Naive B cell (primary cell): ENCODE data around the gene DYDC1. TPM values are rescaled to one million over a fixed set of nuclear protein-coding genes. Genes with fewer than 3 reads are reported as not detected.
"Not testable (repeated sequence)": the region's sequence is repeated elsewhere in the genome, so short reads cannot be mapped to it uniquely, and the experiment has no call there.

Source experiments
- ATAC-seq, 2 donors: fragments of 150-1000 bp; cut with Tn5 transposase; 2 replicates each; pipeline ENCODE4 v1.10.0; 2021; ENCODE audit warnings: low read depth in 2 of 2, mild to moderate bottlenecking in 2 of 2, moderate library complexity in 2 of 2
- DNase-seq: peaks from one replicate; pipeline ENCODE4 v3.0.0; 2022
- H3K27ac Mint-ChIP-seq, 6 donors: one replicate each; pipeline ENCODE4 v1.8.0; 2020 to 2022; ENCODE audit warnings: mild to moderate bottlenecking in 6 of 6, mixed read lengths in 6 of 6, moderate library complexity in 5 of 6, inconsistent platforms in 2 of 6
- H3K27me3 Mint-ChIP-seq, 3 donors: one replicate each; pipeline ENCODE4 v1.8.0; 2021 to 2022; ENCODE audit warnings: mixed read lengths in 3 of 3, mild to moderate bottlenecking in 1 of 3
- H3K36me3 Mint-ChIP-seq, 2 donors: one replicate each; pipeline ENCODE4 v1.8.0; 2020 to 2022; ENCODE audit warnings: mixed read lengths in 2 of 2, inconsistent platforms in 1 of 2, mild to moderate bottlenecking in 1 of 2
- H3K4me1 Mint-ChIP-seq, 3 donors: one replicate each; pipeline ENCODE4 v1.8.0; 2020 to 2022; ENCODE audit warnings: mixed read lengths in 3 of 3, inconsistent platforms in 1 of 3, mild to moderate bottlenecking in 1 of 3, moderate library complexity in 1 of 3
- H3K4me3 Mint-ChIP-seq, 8 donors: one replicate each; pipeline ENCODE4 v1.8.0; 2020 to 2022; ENCODE audit warnings: mild to moderate bottlenecking in 8 of 8, mixed read lengths in 8 of 8, moderate library complexity in 8 of 8, inconsistent platforms in 2 of 8
- H3K9me3 Mint-ChIP-seq, 7 donors: one replicate each; pipeline ENCODE4 v1.8.0; 2020 to 2022; ENCODE audit warnings: mixed read lengths in 7 of 7, mild to moderate bottlenecking in 5 of 7, inconsistent platforms in 2 of 7, moderate library complexity in 1 of 7
- polyA plus RNA-seq, 6 donors: library from polyadenylated mRNA; unstranded; fragments of 300-500 nt; fragmentation: Illumina TruSeq; gene quantifications; one replicate each; pipeline ENCODE4 v1.2.3, GENCODE V29; 2021; ENCODE audit warnings: low read depth in 6 of 6

The DYDC1 gene
- polyA plus RNA-seq, 6 donors from 2014 or later: not detected

DNA sequence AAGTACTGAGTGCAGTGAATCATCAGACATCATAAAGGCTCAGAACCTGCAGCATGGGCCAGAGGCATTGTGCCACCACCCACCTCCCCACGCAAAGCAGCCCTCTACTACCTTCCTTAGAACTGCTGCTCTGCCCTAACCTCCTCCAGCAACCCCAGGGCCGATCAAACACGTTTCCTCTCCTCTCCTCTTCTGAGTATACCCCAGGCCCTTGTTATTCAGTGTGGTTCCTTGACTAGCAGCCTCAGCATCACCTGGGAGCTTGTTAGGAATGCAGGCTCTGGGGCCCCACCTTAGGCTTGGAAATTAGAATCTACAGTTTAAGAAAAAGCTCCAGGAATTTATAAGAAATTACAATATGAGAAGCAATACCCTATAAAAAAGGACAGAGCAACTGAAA is 33.2 kb downstream of the DYDC1 start:
- no peak overlapping the region for H3K27ac Mint-ChIP-seq
- no peaks in the 10 kb centered on the region for H3K9me3 Mint-ChIP-seq
- DNase-seq: no peak
- H3K4me1 Mint-ChIP-seq: no peaks in the 10 kb centered on the region
- ATAC-seq: no peak
- no peaks in the 10 kb centered on the region for H3K36me3 Mint-ChIP-seq
- no peaks in the 10 kb centered on the region for H3K27me3 Mint-ChIP-seq
- no peak overlapping the region for H3K4me3 Mint-ChIP-seq

DNA sequence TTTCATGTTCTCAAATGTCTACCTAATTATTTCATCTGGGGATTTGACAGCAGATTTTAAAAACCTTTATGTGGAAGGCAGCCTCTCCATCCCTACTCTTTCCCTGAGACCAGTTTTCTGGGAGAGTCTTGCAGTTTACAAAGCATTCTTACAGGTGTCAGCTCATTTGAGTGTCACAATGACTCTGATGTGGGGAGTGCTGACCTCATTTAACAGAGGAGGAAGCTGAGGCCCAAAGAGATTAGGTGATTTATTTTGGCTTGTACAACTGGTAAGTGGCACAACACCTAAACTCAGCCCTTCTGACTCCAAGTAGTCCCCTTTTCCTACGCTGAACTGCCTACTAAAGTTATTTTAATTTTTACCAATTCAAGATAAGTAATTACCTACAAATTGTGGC is 33.8 kb downstream of the DYDC1 start:
- Mint-ChIP-seq H3K36me3 (no peaks in the 10 kb centered on the region), H3K27me3 (no peaks in the 10 kb centered on the region), H3K4me3 (no peak overlapping the region), H3K9me3 (no peaks in the 10 kb centered on the region), H3K4me1 (no peaks in the 10 kb centered on the region), H3K27ac (no peak overlapping the region)
- no peak for DNase-seq
- no peak for ATAC-seq

DNA sequence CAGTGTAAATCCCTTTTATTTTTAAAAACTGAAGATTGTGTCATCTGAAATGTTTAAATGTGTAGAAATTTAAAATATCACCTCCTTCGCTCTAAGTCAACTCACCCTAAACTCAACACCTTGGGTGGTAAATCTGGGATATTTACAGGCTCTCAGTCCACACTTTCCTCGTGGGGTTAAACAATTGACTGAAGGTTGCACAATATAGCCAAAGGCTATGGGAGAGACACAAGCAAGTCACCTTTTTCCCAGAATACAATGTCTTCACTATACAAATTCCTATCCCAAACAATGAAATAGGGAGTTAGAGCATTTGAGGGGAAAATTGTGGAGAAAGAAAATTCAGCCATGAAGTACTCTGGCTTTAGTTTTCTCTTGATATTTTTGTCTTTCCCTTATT is 34.4 kb downstream of the DYDC1 start:
- Mint-ChIP-seq H3K4me3 (no peak overlapping the region), H3K36me3 (no peaks in the 10 kb centered on the region), H3K4me1 (no peaks in the 10 kb centered on the region), H3K27ac (no peak overlapping the region), H3K27me3 (no peaks in the 10 kb centered on the region), H3K9me3 (no peaks in the 10 kb centered on the region)
- ATAC-seq: no peak
- DNase-seq: no peak

DNA sequence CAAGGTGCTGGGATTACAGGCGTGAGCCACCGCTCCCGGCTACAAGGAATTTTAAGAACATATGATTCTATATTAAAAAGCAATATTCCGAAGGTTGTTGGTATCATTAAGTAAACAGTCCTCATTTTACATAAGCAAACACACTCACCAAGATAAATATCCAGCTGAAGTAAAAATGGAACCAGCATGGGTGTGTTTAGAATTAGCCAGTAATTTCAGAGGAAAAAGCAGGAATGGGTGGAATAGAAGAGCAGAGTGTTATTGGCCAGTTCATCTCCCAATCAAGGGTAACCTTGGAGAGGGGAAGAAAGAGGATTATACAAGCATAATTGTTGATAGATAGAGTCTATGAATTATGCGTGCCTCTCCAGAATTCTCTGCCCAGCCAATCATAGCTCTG is 35.4 kb downstream of the DYDC1 start:
- DNase-seq (no peak), ATAC-seq (no peak)
- Mint-ChIP-seq H3K27me3 (no peaks in the 10 kb centered on the region), H3K36me3 (no peaks in the 10 kb centered on the region), H3K27ac (no peak overlapping the region), H3K4me3 (no peak overlapping the region), H3K9me3 (no peaks in the 10 kb centered on the region), H3K4me1 (no peaks in the 10 kb centered on the region)

DNA sequence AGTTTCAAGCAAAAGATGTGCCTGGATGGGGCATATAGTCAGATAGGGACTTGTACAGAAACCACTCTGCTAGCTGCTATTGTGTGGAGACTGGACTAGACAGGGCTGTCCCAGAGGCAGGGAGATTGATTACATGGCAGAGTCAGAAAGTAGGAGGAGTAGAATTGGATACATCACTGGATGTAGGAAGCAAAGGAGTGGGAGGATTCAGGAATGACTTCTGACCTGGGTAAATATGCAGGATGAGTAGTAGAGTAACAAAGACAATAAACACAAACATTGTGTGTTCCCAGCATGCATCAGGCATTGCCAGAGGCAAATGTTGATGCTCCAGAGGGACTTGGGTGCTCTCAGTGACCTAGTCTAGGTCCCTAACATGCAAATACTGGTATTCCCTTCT is 36.2 kb downstream of the DYDC1 start:
- Mint-ChIP-seq H3K27me3 (no peaks in the 10 kb centered on the region), H3K27ac (no peak overlapping the region), H3K4me3 (no peak overlapping the region), H3K36me3 (no peaks in the 10 kb centered on the region), H3K4me1 (no peaks in the 10 kb centered on the region), H3K9me3 (no peaks in the 10 kb centered on the region)
- ATAC-seq (no peak), DNase-seq (no peak)

DNA sequence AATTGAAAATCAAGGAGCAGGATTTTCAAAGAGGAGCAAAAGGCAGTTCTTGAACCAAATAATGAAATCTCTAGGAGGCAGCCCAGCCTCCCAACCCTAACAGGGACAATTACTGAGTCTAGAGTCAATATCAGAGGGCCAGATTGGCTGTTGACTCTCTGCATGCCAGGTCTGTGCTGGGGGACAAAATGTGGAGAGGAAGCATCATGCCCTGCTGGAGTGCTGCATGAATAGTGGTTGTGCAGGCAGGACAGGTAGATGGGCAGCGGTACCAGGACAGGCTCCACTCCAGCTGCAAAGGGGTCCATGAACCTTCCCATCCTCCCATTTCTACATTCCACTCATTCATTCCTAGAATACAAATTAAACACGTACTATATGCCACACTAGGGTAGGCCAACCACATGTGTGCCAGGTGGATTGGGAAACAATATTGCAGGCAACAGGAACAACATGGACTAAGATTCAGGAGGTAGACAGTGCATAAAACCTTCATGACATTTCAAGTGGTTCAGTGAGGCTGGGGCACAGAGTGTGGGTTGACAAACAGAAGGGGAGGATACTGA is 36.7 kb downstream of the DYDC1 start:
- no peaks in the 10 kb centered on the region for H3K36me3 Mint-ChIP-seq
- no peak overlapping the region for H3K4me3 Mint-ChIP-seq
- H3K9me3 Mint-ChIP-seq: no peaks in the 10 kb centered on the region
- H3K4me1 Mint-ChIP-seq: no peaks in the 10 kb centered on the region
- no peak for DNase-seq
- no peak for ATAC-seq
- H3K27me3 Mint-ChIP-seq: no peaks in the 10 kb centered on the region
- H3K27ac Mint-ChIP-seq: no peak overlapping the region

DNA sequence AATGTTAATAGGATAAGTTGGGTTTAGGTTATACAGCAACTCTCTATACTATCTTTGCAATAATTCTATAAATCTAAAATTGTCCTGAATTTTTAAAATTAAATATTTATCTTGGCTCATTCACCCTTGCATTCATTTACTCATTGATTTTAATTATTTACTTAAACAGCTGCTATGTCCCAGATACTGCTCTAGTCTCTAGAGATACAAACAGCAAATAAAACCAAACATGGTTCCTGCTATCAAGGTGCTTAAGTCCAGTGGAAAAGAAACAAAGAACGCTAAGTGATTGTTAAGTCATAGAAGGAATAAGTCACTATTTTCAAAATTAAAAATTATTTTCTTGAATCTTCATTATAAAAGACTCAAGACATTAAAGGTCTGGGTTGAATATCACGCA is 37.2 kb downstream of the DYDC1 start:
- H3K9me3 Mint-ChIP-seq: no peaks in the 10 kb centered on the region
- no peaks in the 10 kb centered on the region for H3K27me3 Mint-ChIP-seq
- ATAC-seq: no peak
- no peak overlapping the region for H3K4me3 Mint-ChIP-seq
- H3K36me3 Mint-ChIP-seq: no peaks in the 10 kb centered on the region
- no peak overlapping the region for H3K27ac Mint-ChIP-seq
- no peaks in the 10 kb centered on the region for H3K4me1 Mint-ChIP-seq
- DNase-seq: no peak

DNA sequence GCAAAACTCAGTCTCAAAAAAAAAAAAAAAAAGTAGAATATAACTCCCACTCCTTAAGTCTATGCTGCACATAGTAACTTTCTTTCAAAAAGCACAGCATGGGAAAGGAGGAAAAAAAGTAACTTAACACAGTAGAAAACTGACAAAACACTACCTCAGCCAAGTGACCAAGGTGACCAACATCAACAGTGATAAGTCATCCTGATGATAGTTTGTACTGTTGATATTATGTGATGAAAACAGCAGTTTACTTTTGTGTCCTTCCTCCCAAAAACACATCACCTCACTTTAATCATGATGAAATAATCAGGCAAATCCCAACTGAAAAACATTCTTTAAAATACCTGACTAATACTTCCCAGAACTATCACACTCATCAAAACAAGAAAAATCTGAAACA is 37.8 kb downstream of the DYDC1 start:
- DNase-seq (no peak), ATAC-seq (no peak)
- Mint-ChIP-seq H3K36me3 (no peaks in the 10 kb centered on the region), H3K27me3 (no peaks in the 10 kb centered on the region), H3K4me1 (no peaks in the 10 kb centered on the region), H3K9me3 (no peaks in the 10 kb centered on the region), H3K4me3 (no peak overlapping the region), H3K27ac (no peak overlapping the region)

DNA sequence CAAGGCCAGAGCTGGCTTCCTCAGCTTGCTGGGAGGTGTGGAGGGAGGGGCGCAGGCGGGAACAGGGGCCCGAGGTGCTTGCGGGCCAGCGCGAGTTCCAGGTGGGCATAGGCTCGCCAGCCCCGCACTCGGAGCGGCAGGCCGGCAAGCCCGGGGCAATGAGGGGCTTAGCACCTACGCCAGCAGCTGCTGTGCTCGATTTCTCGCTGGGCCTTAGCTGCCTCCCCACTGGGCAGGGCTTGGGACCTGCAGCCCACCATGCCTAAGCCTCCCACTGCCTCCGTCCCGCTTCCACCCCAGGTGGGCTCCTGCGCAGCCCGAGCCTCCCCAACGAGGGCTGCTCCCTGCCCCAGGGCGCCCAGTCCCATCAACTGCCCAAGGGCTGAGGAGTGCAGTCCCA is 41.2 kb downstream of the DYDC1 start:
- Mint-ChIP-seq H3K4me3 (no peak overlapping the region), H3K36me3 (no peaks in the 10 kb centered on the region), H3K27ac (no peak overlapping the region), H3K9me3 (no peaks in the 10 kb centered on the region), H3K4me1 (peaks cover 0 to 4% (median 4%) of the 10 kb centered on the region in 3 donors), H3K27me3 (no peaks in the 10 kb centered on the region)
- ATAC-seq: no peak
- DNase-seq: no peak

DNA sequence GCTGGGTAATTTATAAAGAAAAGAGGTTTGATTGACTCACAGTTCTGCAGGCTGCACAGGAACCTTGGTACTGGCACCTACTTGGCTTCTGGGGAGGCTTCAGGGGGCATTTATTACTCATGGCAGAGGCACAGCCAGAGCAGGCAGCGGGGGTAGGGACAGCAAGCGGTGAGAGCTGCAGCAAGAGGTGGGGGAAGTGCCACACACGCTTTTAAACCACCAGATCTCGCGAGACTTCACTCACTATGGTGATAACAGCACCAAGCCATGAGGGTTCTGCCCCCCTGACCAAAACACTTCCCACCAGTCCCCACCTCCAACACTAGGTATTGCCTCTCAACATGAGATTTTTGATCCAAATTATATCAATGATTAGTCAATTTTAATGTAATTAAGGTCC is 43.0 kb downstream of the DYDC1 start:
- H3K4me3 Mint-ChIP-seq: no peak overlapping the region
- H3K27me3 Mint-ChIP-seq: no peaks in the 10 kb centered on the region
- no peak for DNase-seq
- no peak overlapping the region for H3K27ac Mint-ChIP-seq
- no peaks in the 10 kb centered on the region for H3K36me3 Mint-ChIP-seq
- peaks cover 0 to 4% (median 4%) of the 10 kb centered on the region in 3 donors for H3K4me1 Mint-ChIP-seq
- no peak for ATAC-seq
- H3K9me3 Mint-ChIP-seq: peaks cover 0 to 8% (median 3%) of the 10 kb centered on the region in 7 donors

DNA sequence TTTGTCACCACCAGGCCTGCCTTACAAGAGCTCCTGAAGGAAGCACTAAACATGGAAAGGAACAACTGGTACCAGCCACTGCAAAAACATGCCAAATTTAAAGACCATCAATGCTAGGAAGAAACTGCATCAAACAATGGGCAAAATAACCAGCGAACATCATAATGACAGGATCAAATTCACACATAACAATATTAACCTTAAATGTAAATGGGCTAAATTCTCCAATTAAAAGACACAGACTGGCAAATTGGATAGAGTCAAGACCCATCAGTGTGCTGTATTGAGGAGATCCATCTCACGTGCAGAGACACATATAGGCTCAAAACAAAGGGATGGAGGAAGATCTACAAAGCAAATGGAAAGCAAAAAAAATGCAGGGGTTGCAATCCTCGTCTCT is 50.6 kb downstream of the DYDC1 start:
- peaks cover 5 to 54% (median 22%) of the 10 kb centered on the region in 7 donors for H3K9me3 Mint-ChIP-seq
- peaks cover 0 to 14% (median 0%) of the 10 kb centered on the region in 3 donors for H3K27me3 Mint-ChIP-seq
- not testable (repeated sequence) for ATAC-seq

DNA sequence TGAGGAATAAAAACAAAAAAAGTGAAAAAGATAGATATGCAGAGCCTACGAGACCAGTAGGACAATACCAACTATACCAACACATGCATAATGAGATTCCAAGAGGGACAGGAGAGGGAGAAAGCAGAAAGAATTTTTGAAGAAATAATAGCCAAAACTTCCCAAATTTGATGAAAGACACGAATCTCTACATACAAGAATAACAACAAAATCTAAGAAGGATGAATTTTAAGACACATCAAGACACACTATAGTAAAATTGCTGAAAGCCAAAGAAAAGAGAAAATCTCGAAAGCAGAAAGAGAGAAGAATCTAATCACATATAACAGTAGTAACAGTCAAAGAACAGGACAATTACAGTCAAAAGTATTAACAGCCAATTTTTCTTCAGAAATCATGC is 59.6 kb downstream of the DYDC1 start:
- no peak for DNase-seq
- Mint-ChIP-seq H3K9me3 (peaks cover 8 to 56% (median 31%) of the 10 kb centered on the region in 7 donors), H3K36me3 (peaks cover 6 to 24% of the 10 kb centered on the region in 2 donors), H3K4me3 (no peak overlapping the region), H3K27me3 (peaks cover 4 to 14% (median 13%) of the 10 kb centered on the region in 3 donors), H3K4me1 (no peaks in the 10 kb centered on the region), H3K27ac (no peak overlapping the region)
- no peak for ATAC-seq

More for the DNA sequence above, 50.6 kb downstream of the DYDC1 start:
- H3K27ac Mint-ChIP-seq, H3K4me1 Mint-ChIP-seq, H3K4me3 Mint-ChIP-seq, DNase-seq: not testable (repeated sequence)
- H3K36me3 Mint-ChIP-seq: peaks cover 6 to 17% of the 10 kb centered on the region in 2 donors

DNA sequence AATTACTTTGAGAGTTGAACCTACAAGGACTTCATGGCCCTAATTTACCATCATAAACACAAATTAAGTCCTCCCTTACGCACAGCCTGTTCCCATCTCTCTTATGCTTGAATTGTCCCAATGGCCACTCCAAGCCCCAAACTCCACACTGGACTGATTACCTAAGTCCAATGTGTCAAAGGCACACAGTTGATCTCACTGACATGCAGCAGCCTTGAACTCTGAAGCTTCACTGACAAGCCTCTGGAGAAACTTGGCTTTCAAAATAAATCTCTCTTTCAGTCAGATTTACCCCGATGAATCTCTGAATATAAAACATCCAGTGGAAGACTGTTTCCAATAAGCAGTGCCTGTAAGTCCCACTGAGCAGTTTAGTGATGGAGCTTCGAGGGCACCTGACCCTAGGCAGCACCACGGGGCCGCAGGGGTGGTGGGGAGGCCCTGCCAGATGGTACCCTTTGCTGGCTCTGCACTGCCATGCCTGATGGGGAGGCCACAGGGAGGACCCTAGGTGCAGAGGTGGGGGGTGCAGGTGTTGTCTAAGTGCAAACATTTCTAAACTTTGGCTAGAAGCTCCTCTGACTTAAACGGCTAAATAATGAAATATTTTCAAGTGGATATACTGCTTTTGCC is 63.8 kb downstream of the DYDC1 start:
- H3K27me3 Mint-ChIP-seq: peaks cover 9 to 16% (median 13%) of the 10 kb centered on the region in 3 donors
- no peak overlapping the region for H3K27ac Mint-ChIP-seq
- H3K9me3 Mint-ChIP-seq: peaks cover 0 to 26% (median 10%) of the 10 kb centered on the region in 7 donors
- no peak overlapping the region for H3K4me3 Mint-ChIP-seq
- ATAC-seq: no peak
- no peak for DNase-seq
- H3K36me3 Mint-ChIP-seq: peaks cover 6 to 11% of the 10 kb centered on the region in 2 donors
- H3K4me1 Mint-ChIP-seq: peaks cover 0 to 5% (median 0%) of the 10 kb centered on the region in 3 donors

DNA sequence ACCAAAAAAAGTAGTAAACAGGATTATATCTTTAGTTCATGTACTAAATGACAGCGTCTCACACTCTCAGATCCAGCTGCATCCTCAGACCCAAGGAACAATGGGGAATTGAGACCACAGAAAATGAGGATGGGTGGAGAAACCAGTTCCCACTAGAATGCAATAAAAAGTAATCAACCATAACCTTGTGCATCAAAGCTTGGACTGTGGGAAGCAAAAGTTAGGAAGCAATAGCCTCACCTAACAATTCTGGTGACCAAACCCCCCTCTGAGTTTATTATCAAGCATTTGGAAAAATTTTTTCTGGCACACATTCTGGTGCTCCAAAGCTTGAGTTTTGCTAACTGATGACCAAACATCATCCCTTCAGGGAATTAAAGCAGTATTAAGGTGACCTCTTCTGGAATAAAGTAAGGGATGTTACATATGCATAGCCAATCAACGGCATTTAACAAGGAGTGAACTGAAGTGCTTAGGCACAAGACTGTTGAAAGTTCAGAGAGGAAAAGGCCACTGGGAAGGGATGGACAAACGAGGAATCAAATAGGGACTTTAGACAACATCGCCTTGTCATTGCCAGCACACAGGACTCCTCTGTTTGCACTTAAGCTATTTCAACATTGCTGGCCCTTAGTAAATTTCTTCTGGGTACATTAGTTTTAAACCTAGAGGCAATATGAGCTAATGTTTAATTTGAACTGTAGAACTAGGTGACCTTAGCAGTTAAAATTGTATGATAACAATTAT is 65.9 kb downstream of the DYDC1 start:
- Mint-ChIP-seq H3K4me3 (no peak overlapping the region), H3K9me3 (peaks cover 0 to 6% (median 0%) of the 10 kb centered on the region in 7 donors), H3K27ac (no peak overlapping the region), H3K27me3 (peaks cover 4 to 19% (median 13%) of the 10 kb centered on the region in 3 donors), H3K36me3 (no peaks in the 10 kb centered on the region), H3K4me1 (peaks cover 0 to 5% (median 0%) of the 10 kb centered on the region in 3 donors)
- DNase-seq: no peak
- no peak for ATAC-seq
